Left kidney (tissue), 2 donors: Measurements from ENCODE around the gene SHISAL1. TPM values are rescaled to one million over a fixed set of nuclear protein-coding genes. Genes with fewer than 3 reads are reported as not detected.
"Not testable (repeated sequence)": the region's sequence is repeated elsewhere in the genome, so short reads cannot be mapped to it uniquely, and the experiment has no call there.

ENCODE experiments used
- DNase-seq: peaks from one replicate; pipeline ENCODE4 v3.0.0-alpha.2; 2013
- polyA plus RNA-seq: library from polyadenylated mRNA; unstranded; fragments of 120-200 nt; gene quantifications from one replicate; pipeline ENCODE4 v1.2.1, GENCODE V29; 2013; ENCODE audit not compliant: insufficient read length

Gene SHISAL1
- polyA plus RNA-seq, 1 donor, result 2.3 TPM

DNA sequence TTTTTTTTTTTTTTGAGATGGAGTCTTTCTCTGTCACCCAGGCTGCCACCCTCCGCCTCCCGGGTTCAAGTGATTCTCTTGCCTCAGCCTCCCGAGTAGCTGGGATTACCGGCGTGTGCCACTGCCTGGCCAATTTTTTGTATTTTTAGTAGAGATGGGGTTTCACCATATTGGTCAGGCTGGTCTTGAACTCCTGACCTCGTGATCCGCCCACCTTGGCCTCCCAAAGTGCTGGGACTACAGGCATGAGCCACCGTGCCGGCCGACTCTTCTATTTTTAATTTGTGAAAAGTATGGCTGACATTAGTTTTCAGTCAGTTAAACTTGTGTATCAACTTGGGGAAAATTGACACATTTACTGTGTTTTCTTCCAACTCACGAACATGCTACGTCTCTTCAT lies 78.4 kb downstream of the SHISAL1 start:
- DNase-seq, result not testable (repeated sequence)

DNA sequence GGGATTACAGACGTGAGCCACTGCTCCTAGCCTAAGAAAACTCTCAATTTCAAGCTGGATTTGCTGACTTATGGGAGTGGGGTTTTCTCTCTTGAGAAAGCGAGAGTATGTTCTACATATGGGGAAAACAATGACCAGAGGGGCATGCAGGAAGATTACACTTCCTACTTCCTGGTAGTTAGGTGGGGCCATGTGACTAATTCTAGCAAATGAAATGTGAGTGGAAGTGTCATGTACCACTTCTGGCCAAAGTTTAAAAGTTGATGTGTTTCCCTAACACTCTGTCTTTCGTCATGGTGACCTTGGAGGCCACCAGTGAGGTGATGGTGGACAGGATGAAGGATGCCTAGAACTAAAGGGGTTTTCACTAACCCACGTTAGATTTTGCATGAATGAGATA lies 81.5 kb downstream of the SHISAL1 start:
- no peak for DNase-seq

DNA sequence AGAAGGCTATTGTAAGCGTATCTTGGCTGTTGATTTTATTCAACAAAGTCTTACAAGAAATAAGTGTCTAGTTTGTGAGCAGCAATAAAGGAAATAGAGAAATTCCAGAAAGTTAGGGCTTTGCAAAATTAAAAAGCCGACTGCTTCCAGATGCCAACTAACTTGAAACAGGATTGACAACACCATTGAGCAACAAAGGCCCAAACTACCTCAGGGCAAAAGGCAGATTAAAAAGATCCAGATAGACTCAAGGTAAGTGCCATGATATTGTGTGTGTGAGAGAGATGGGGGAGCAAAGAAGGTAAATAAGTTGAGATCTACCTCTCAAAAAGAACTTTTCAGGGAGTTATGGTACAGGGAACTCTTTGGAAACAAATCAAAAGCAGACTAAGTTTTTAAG lies 82.9 kb downstream of the SHISAL1 start:
- DNase-seq, result no peak

DNA sequence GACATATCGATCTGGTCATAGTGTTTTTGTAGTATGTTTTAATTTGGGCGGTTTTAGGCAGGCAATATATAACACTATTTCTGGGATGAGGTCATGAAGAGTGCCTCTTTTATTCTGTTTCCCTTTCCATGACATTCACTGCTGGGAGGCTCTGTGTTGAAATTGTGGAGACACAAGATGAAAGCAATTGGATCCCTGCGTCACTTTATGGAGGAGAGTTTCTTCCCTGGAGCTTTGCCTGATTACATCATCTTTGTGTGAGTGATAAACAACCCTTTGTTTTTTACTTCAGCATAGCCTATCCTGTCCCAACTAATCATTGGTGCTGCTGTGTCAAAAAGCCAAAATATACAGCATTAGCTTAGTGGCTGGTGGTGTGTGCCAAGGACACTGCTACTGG lies 83.4 kb downstream of the SHISAL1 start:
- no peak for DNase-seq

DNA sequence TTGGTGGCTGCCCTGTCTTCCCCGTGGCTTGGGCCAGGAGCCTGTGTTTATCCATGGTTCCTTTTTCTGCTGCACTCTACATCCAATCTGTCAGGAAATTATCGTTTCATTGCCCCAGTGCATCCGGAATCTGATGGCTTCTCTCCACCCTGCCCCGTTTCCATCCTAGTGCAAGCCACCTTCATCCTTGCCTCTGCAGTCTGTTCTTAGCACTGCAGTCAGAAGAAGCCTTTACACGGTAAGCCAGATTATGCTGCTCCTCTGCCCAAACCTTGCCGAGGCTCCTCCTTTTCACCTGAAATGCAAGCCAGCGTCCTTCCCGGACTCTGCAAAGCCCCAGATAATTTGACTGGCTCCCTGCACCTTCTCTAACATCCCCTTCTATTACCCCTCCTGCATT lies 86.9 kb downstream of the SHISAL1 start:
- no peak for DNase-seq

DNA sequence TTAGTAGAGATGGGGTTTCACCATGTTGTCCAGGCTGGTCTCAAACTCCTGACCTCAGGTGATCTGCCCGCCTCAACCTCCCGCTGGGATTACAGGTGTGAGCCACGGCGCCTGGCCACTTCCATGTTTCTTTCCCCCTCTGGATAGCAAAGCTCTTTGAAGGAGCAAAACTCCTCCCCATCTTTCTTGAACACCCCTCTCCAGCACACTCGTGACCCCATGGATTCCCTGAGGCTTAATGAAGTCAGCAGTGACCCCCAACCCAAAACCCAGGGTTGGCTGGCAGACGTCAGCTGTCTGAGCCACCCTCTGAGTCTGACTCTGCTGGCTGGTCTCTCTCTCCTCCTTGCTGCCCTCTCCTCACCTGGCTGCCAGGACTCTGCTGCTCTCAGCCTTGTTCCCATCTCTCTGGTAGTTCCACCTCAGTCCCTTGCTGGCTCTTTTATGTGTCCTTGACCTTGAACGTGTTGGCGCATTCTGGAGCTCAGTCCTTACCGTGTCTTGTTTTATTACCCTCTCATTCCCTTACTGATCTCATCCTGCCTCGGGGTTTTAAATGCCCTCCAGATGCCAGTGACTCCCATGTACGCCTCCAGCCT lies 87.6 kb downstream of the SHISAL1 start:
- no peak for DNase-seq

DNA sequence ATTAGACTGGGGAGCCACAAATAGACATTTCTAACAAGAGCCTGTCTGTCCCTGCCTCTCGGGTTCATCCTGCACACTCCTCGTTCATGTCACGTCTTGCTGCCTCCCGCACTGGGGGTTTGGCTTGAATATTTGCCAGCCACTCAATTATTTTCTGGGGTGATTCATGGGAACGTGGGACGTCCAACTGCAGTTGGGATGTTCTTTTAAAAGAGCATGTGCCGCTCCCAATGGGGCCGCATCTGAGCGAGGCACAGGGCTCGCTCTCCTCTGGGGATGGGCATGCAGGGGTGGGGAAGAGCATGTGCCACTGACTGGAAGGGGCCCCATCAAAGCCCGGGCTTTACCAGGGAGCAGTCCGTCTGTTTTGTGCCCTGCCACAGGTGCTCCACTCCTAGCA lies 88.6 kb downstream of the SHISAL1 start:
- no peak for DNase-seq

DNA sequence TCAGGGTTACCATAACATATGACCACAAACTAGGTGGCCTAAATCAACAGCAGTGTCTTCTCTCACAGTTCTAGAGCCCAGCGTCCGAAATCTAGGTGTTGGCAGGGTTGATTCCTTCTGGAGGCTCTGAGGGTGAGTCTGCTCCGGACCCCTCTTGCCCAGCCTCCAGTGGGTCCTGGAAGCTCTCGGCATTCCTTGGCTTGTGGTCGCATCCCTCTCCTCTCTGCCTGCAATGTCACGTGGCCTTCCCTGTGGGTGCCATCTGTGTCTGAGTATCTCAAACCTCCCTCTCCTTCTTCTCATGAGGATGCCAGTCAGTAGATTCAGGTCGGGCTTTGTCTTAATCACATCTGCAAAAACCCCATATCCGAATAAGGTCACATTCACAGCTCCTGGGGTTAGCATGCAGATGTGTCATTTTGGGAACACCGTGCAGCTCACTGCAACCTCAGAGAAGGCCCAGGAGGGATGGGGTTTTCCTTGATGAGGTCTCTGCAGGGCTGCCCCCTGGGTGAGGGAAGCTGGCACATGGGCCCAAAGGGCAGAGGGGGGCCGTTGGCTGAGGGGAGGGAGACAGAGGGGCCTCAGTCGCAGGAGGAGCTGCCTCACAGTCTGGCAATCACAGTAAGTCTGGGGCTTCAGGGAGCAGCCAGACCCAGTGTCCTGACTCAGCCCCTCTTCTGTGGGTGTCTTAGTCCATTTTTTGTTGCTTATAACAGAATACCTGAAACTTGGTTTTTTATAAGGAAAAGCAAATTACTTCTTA lies 90.9 kb downstream of the SHISAL1 start:
- no peak for DNase-seq

- no peak for DNase-seq
Observed at GRCh38 chr22:44220727-44221680, 91.7 kb downstream of the SHISAL1 start.

DNA sequence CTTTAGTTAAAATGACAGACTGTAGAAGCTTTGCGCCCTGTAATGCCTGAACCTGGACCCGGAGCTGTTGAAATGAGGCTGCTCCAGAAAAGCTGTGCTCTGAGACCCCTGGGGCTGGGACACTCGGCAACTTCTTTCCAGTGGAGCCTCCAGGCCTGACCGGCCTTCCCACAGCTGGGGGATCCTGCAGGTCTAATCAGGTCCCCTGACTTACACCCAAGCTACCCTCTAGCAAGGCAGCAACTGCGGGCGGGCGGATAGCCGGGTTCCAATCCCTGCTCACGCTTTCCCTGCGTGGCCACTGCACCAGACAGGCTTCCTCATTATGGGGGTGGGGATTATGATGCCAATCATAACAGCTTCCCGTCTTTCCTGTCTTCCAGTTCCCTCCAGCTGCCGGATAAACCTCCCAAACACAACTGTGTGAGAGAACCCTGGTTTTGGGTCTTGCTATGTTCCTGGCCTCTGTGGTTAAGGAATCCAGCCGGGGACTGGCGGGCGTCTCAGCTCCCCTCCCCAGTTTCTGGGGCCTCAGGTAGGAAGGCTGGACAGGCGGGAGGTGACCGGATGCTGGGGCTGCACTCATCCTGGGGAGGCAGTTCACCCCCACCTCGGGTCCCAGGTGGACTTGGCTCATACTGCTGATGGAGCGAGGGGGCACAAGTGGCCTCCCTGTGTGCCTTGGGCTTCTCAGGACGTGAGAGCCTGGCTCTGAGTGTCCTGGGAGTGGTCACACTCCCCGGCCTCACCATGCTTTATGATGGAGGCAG lies 93.5 kb downstream of the SHISAL1 start:
- DNase-seq, result no peak

DNA sequence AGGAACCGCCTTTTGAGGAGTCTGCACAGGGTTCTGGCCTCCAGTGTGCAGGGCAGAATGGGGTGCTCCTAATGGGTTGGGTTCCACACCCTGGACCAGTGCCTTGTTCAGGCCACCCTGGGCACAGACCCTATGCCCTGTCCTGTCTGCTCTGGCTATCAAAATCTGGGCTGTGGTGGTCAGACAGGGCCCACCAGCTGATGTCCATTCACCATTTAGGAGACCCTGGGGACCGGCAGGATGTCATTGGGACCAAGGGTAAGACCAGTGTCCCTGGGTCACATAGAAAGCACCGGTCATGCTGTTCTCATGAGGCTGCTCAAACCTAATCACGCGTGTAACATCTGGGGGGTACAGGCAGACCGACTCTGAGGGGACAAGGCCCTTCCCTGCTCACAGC lies 94.7 kb downstream of the SHISAL1 start:
- no peak for DNase-seq

- no peak for DNase-seq
Observed at GRCh38 chr22:44217346-44217745, 95.4 kb downstream of the SHISAL1 start.

DNA sequence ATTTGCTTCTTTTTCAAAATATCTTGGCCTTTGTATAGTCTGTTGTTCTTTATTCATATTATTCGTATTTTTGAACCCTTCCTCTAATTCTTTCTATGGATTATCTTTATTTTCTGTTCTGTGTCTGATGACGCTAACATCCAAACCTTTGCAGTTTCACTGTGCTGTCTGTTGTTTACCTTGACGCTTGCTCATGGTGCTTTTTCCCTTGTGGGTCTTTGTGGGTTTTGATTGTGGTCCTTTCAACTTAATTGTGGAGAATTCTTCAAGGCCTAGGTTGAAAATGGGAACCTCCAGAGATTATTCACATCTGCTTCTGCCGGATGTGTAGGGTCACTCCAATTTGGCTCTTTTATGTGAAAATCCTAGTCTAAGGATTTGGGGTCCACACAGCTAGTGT lies 97.5 kb downstream of the SHISAL1 start:
- DNase-seq, result no peak

DNA sequence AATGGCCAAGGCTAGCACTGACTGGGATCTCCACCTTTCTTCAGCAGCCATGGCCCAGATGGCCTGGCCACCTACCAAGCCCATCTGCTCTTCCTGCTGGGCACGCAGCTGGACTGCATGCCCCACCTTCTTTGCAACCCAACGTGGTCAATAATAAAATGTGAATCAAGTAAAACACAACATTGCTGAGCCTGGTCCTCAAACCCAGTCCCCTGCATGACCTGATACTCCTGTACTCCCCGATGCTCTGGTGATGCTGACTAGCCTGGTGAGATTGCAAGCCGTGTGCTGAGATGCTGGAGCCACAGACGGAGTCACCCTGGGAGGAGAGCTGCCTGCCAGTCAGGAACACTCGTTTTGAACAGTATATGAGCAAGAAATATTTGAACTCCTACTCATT lies 98.0 kb downstream of the SHISAL1 start:
- no peak for DNase-seq

GRCh38 chr22:44214187-44214586 lies 98.6 kb downstream of the SHISAL1 start:
- DNase-seq, result no peak

DNA sequence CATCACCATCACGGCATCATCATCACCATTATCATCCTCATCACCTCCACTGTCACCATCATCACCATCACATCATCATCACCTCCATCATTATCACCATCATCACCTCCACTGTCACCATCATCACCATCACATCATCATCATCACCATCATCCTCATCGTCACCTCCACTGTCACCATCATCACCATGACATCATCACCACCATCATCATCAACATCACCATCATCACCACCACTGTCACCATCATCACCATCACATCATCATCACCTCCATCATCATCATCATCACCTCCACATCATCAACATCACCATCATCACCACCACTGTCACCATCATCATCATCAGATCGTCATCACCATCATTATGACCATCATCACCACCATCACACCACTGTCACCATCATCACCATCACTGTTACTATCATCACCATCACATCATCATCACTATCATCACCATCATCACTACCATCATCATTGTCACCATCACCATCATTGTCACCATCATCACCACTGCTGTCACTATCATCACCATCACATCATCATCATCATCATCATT lies 99.2 kb downstream of the SHISAL1 start:
- no peak for DNase-seq

- no peak for DNase-seq
Observed at GRCh38 chr22:44212936-44213335, 99.8 kb downstream of the SHISAL1 start.

GRCh38 chr22:44211946-44212930 lies 100.5 kb downstream of the SHISAL1 start:
- no peak for DNase-seq

GRCh38 chr22:44211256-44211945 lies 101.3 kb downstream of the SHISAL1 start:
- DNase-seq, result no peak

- no peak for DNase-seq
Observed at GRCh38 chr22:44210722-44211121, 102.0 kb downstream of the SHISAL1 start.
